ENCODE data around the gene HIVEP3. TPM values are rescaled to one million over a fixed set of nuclear protein-coding genes. Genes with fewer than 3 reads are reported as not detected.

The HIVEP3 gene
- total and polyA plus RNA-seq, 7 donors, result 0.70 to 3.4 (median 2.1) TPM

DNA sequence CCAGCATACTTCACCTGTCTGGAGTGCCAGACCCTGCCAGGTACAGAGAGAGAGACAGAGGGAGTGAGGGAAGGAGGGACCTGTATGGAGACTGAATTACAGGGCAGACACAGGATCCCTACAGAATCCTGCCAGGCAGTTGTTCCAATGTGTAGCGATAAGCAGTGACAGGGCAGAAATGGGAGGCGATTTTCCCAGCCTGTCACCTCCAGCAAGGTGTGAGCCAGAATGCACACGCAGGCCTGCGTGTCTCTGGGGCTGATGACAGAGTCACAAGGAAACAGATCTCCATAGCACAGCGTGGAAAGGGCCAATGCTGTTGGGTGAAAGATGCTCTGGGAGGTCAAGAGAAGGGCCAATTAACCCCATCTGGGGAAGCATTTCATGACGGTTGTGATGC is 111.3 kb downstream of the HIVEP3 start:
- Histone ChIP-seq H3K4me1 (peaks cover 21% of the 10 kb centered on the region), H3K27me3 (ENCODE audit: insufficient read depth in 3 of 3, low read length in 2 of 3) (no peaks in the 10 kb centered on the region)
- intact Hi-C loops (cut with DNase I), result no loop called here

DNA sequence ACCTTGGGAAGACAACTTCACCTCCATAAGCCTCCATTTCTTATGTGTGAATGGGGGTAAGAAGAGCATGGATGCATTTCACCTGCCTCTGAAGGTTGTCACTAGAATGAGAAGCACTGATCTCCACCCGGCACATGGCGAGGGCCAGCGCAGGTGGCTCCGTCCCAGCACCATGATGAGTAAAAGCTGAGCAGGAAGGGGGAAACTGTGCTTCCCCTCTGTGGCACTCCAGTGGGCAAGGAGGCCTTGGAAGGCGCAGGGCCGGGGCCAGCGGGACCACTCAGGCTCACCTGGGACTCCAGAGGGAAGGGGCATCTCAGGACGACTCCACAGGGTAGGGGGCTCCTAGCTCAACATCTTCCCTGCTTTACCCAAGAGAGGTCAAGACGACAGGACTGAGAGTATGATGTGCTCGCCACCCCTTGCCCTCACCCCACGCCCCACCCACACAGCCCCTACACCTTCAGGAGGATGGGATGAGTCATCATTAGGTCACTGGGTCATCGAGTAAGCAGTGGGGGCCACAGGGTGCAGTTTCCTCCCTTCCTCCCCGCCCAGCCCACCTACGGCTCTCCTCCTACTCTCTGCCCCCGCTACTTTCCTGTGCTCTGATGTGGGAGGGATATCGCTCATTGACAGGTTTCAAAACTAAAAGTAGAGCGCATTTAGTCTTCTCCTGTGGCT is 112.1 kb downstream of the HIVEP3 start:
- H3K4me3 ChIP-seq, result no peak overlapping the region
- 90 to 95% (median 91%) methylated on average over 14 to 17 of the region's 17 CpGs for WGBS, 3 donors
- no peak for DNase-seq
- H3K27me3 ChIP-seq (ENCODE audit: insufficient read depth in 3 of 3, low read length in 2 of 3), result no peaks in the 10 kb centered on the region
- H3K4me1 ChIP-seq, result peaks cover 25% of the 10 kb centered on the region
- ATAC-seq, result no peak
- intact Hi-C loops (cut with DNase I), result no loop called here
- no peaks in the 10 kb centered on the region for H3K36me3 ChIP-seq (ENCODE audit: insufficient read depth in 1 of 2, low read depth in 1 of 2)
- TF ChIP-seq, protein P1, sequence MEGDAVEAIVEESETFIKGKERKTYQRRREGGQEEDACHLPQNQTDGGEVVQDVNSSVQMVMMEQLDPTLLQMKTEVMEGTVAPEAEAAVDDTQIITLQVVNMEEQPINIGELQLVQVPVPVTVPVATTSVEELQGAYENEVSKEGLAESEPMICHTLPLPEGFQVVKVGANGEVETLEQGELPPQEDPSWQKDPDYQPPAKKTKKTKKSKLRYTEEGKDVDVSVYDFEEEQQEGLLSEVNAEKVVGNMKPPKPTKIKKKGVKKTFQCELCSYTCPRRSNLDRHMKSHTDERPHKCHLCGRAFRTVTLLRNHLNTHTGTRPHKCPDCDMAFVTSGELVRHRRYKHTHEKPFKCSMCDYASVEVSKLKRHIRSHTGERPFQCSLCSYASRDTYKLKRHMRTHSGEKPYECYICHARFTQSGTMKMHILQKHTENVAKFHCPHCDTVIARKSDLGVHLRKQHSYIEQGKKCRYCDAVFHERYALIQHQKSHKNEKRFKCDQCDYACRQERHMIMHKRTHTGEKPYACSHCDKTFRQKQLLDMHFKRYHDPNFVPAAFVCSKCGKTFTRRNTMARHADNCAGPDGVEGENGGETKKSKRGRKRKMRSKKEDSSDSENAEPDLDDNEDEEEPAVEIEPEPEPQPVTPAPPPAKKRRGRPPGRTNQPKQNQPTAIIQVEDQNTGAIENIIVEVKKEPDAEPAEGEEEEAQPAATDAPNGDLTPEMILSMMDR (IDR thresholded peaks at IDR 0.05), result no peak
- H3K9me3 ChIP-seq, result no peaks in the 10 kb centered on the region
- peak overlapping the region; percentile 42 for H3K27ac ChIP-seq

More for the DNA sequence above, 111.3 kb downstream of the HIVEP3 start:
- WGBS, 3 donors, result 28 to 38% (median 36%) methylated on average over 6 of the region's 6 CpGs
- TF ChIP-seq, protein P1 (IDR thresholded peaks at IDR 0.05), result no peak
- Histone ChIP-seq H3K36me3 (ENCODE audit: insufficient read depth in 1 of 2, low read depth in 1 of 2) (no peaks in the 10 kb centered on the region), H3K4me3 (no peak overlapping the region), H3K27ac (peak overlapping the region; percentile 42), H3K9me3 (no peaks in the 10 kb centered on the region)
- ATAC-seq (peak in 3 of 4 donors; percentile 15 to 57 (median 51)), DNase-seq (no peak)

DNA sequence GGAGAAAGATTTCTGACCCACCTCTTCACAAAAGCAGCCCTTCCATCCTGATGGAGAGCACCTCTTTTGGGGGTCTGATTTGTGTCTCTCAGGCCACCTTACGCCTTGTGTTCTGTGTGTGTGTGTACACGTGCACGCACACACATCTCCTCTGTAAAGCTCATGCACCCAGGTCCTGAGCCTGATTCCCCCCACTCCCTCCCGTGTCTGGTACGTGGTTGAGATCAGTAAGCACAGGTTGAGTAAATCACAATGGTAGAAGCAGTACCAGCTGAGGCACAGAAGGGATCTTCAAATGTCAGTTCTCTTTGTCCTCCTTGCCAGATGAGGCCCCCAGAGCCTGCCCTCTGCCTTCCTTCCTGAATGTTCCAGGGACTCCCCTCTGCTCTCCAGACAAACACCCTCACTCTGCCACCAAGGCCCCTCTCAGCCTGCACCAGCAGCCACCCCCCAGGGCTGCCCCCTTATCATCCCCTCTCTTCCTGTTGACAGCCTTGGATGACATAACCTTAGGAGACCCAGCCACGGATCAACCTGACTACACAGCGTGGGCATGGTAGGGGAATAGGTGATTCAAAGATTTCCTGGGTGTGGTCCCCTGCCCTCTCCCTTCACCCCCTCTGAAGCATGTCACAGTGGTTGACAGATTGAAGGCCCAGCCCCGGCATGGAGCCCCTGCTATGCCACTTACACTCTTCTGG is 112.8 kb downstream of the HIVEP3 start:
- Histone ChIP-seq H3K27ac (no peak overlapping the region), H3K36me3 (ENCODE audit: insufficient read depth in 1 of 2, low read depth in 1 of 2) (no peaks in the 10 kb centered on the region), H3K9me3 (no peaks in the 10 kb centered on the region), H3K4me1 (peaks cover 25% of the 10 kb centered on the region), H3K27me3 (ENCODE audit: insufficient read depth in 3 of 3, low read length in 2 of 3) (no peaks in the 10 kb centered on the region), H3K4me3 (no peak overlapping the region)
- WGBS, 3 donors, result 92 to 98% (median 98%) methylated on average over 8 of the region's 8 CpGs
- TF ChIP-seq, protein P1 (IDR thresholded peaks at IDR 0.05), result no peak
- ATAC-seq (no peak), DNase-seq (no peak)
- intact Hi-C loops (cut with DNase I), result no loop called here

DNA sequence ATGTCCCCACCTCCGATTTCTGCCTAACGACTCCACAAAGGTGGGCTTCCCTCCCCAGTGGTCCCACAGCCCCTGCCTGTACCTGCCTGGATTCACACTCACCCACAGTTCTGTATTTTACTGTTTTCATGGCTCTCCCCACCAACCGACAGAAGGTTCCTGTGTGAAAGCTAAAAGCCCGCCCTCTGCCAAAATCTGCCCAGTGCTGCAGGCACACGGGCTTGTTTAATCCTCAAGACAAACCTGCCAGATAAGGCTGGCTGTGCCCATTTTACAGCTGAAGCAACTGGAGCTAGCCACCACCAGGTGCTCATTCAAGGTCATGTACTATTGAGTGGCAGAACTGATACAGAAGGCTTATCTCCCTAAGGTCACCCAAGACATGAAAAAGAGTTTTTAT is 114.5 kb downstream of the HIVEP3 start:
- ATAC-seq (no peak), DNase-seq (no peak)
- H3K36me3 ChIP-seq (ENCODE audit: insufficient read depth in 1 of 2, low read depth in 1 of 2), result no peaks in the 10 kb centered on the region
- no peaks in the 10 kb centered on the region for H3K9me3 ChIP-seq
- H3K27ac ChIP-seq, result no peak overlapping the region
- H3K27me3 ChIP-seq (ENCODE audit: insufficient read depth in 3 of 3, low read length in 2 of 3), result no peaks in the 10 kb centered on the region
- TF ChIP-seq, protein P1 (IDR thresholded peaks at IDR 0.05), result no peak
- 75 to 90% (median 78%) methylated on average over 5 of the region's 5 CpGs for WGBS, 3 donors
- H3K4me1 ChIP-seq, result peaks cover 29% of the 10 kb centered on the region
- intact Hi-C loops (cut with DNase I), result no loop called here
- no peak overlapping the region for H3K4me3 ChIP-seq
